ENCODE data around the gene ZNHIT2. TPM values are rescaled to one million over a fixed set of nuclear protein-coding genes. Genes with fewer than 3 reads are reported as not detected.

The ZNHIT2 gene
- total and polyA plus RNA-seq, 2 of the 8 experiments (the other 6 are each of a cell fraction or from before 2014, with no cell fraction given): 13.0 to 16.1 TPM

Small RNA genes within 50 kb of the gene (microRNA-seq; reads per million reads assigned to microRNA genes)
- gene MIR6751 (ENCODE audit: borderline microRNAs expressed in 2 of 2, borderline number of aligned reads in 2 of 2, borderline replicate concordance in 1 of 2): 0 reads per million in 2 experiments

Small RNA genes within 50 kb of the gene (small RNA-seq; reads per million reads assigned to genes)
- not detected for gene HIGD1AP10 (ENCODE audit: insufficient read depth)
- not detected for gene PDCL2P2 (ENCODE audit: insufficient read depth)
- 1.0 reads per million for gene RNU2-23P (ENCODE audit: insufficient read depth)

Other genes with a start within 250 kb of the ZNHIT2 start
- gene EHD1, start 239.1 kb downstream of the ZNHIT2 start, total RNA-seq (2021; fragmentation: NEBNext Ultra II Directional; extraction: Animal tissue kit (Norgen Biotek cat#: 25700)): 36.9 and 42.9 TPM in 2 replicates
- 31.5 and 54.0 TPM in 2 replicates for gene EHD1, start 239.1 kb downstream of the ZNHIT2 start, polyA plus RNA-seq (2011; rRNA removed)
- gene ATG2A, start 200.5 kb downstream of the ZNHIT2 start, total RNA-seq (2021; fragmentation: NEBNext Ultra II Directional; extraction: Animal tissue kit (Norgen Biotek cat#: 25700)): 20.9 and 22.1 TPM in 2 replicates
- gene ATG2A, start 200.5 kb downstream of the ZNHIT2 start, polyA plus RNA-seq (2011; rRNA removed): 12.1 and 19.8 TPM in 2 replicates
- gene PPP2R5B, start 193.0 kb downstream of the ZNHIT2 start, total RNA-seq (2021; fragmentation: NEBNext Ultra II Directional; extraction: Animal tissue kit (Norgen Biotek cat#: 25700)): 5.1 and 5.8 TPM in 2 replicates
- gene PPP2R5B, start 193.0 kb downstream of the ZNHIT2 start, polyA plus RNA-seq (2011; rRNA removed): 4.9 and 6.3 TPM in 2 replicates
- gene GPHA2, start 181.8 kb downstream of the ZNHIT2 start, total RNA-seq (2021; fragmentation: NEBNext Ultra II Directional; extraction: Animal tissue kit (Norgen Biotek cat#: 25700)): 0.97 and 1.5 TPM in 2 replicates
- gene GPHA2, start 181.8 kb downstream of the ZNHIT2 start, polyA plus RNA-seq (2011; rRNA removed): 4.4 and 5.4 TPM in 2 replicates
- gene MAJIN, start 145.6 kb downstream of the ZNHIT2 start, total RNA-seq (2021; fragmentation: NEBNext Ultra II Directional; extraction: Animal tissue kit (Norgen Biotek cat#: 25700)): not detected in 2 replicates
- gene MAJIN, start 145.6 kb downstream of the ZNHIT2 start, polyA plus RNA-seq (2011; rRNA removed): not detected in 2 replicates
- gene BATF2, start 120.7 kb downstream of the ZNHIT2 start, total RNA-seq (2021; fragmentation: NEBNext Ultra II Directional; extraction: Animal tissue kit (Norgen Biotek cat#: 25700)): 1.4 and 2.0 TPM in 2 replicates
- gene BATF2, start 120.7 kb downstream of the ZNHIT2 start, polyA plus RNA-seq (2011; rRNA removed): 3.1 and 4.6 TPM in 2 replicates
- 184 and 186 TPM in 2 replicates for gene ARL2, start 103.5 kb downstream of the ZNHIT2 start, total RNA-seq (2021; fragmentation: NEBNext Ultra II Directional; extraction: Animal tissue kit (Norgen Biotek cat#: 25700))
- 535 and 640 TPM in 2 replicates for gene ARL2, start 103.5 kb downstream of the ZNHIT2 start, polyA plus RNA-seq (2011; rRNA removed)
- 18.3 and 19.6 TPM in 2 replicates for gene SNX15, start 90.3 kb downstream of the ZNHIT2 start, total RNA-seq (2021; fragmentation: NEBNext Ultra II Directional; extraction: Animal tissue kit (Norgen Biotek cat#: 25700))
- gene SNX15, start 90.3 kb downstream of the ZNHIT2 start, polyA plus RNA-seq (2011; rRNA removed): 13.0 and 20.2 TPM in 2 replicates
- 19.4 and 23.3 TPM in 2 replicates for gene SAC3D1, start 76.5 kb downstream of the ZNHIT2 start, total RNA-seq (2021; fragmentation: NEBNext Ultra II Directional; extraction: Animal tissue kit (Norgen Biotek cat#: 25700))
- gene SAC3D1, start 76.5 kb downstream of the ZNHIT2 start, polyA plus RNA-seq (2011; rRNA removed): 25.8 and 41.3 TPM in 2 replicates
- 7.5 and 8.1 TPM in 2 replicates for gene NAALADL1, start 59.1 kb downstream of the ZNHIT2 start, total RNA-seq (2021; fragmentation: NEBNext Ultra II Directional; extraction: Animal tissue kit (Norgen Biotek cat#: 25700))
- 9.9 and 12.6 TPM in 2 replicates for gene NAALADL1, start 59.1 kb downstream of the ZNHIT2 start, polyA plus RNA-seq (2011; rRNA removed)
- gene CDCA5, start 33.7 kb downstream of the ZNHIT2 start, total RNA-seq (2021; fragmentation: NEBNext Ultra II Directional; extraction: Animal tissue kit (Norgen Biotek cat#: 25700)): 87.0 and 90.0 TPM in 2 replicates
- gene CDCA5, start 33.7 kb downstream of the ZNHIT2 start, polyA plus RNA-seq (2011; rRNA removed): 39.2 and 53.7 TPM in 2 replicates
- 21.4 and 21.5 TPM in 2 replicates for gene ZFPL1, start 33.5 kb downstream of the ZNHIT2 start, total RNA-seq (2021; fragmentation: NEBNext Ultra II Directional; extraction: Animal tissue kit (Norgen Biotek cat#: 25700))
- 76.8 and 103 TPM in 2 replicates for gene ZFPL1, start 33.5 kb downstream of the ZNHIT2 start, polyA plus RNA-seq (2011; rRNA removed)
- 97.4 and 108 TPM in 2 replicates for gene VPS51, start 21.5 kb downstream of the ZNHIT2 start, total RNA-seq (2021; fragmentation: NEBNext Ultra II Directional; extraction: Animal tissue kit (Norgen Biotek cat#: 25700))
- 142 and 193 TPM in 2 replicates for gene VPS51, start 21.5 kb downstream of the ZNHIT2 start, polyA plus RNA-seq (2011; rRNA removed)
- 40.1 and 42.4 TPM in 2 replicates for gene TM7SF2, start 5.8 kb downstream of the ZNHIT2 start, total RNA-seq (2021; fragmentation: NEBNext Ultra II Directional; extraction: Animal tissue kit (Norgen Biotek cat#: 25700))
- gene TM7SF2, start 5.8 kb downstream of the ZNHIT2 start, polyA plus RNA-seq (2011; rRNA removed): 96.0 and 141 TPM in 2 replicates
- gene FAU, start 4.4 kb upstream of the ZNHIT2 start, total RNA-seq (2021; fragmentation: NEBNext Ultra II Directional; extraction: Animal tissue kit (Norgen Biotek cat#: 25700)): 860 and 896 TPM in 2 replicates
- gene FAU, start 4.4 kb upstream of the ZNHIT2 start, polyA plus RNA-seq (2011; rRNA removed): 826 and 846 TPM in 2 replicates
- gene MRPL49, start 4.6 kb upstream of the ZNHIT2 start, total RNA-seq (2021; fragmentation: NEBNext Ultra II Directional; extraction: Animal tissue kit (Norgen Biotek cat#: 25700)): 54.0 and 55.3 TPM in 2 replicates
- 77.8 and 84.8 TPM in 2 replicates for gene MRPL49, start 4.6 kb upstream of the ZNHIT2 start, polyA plus RNA-seq (2011; rRNA removed)
- gene SYVN1, start 16.8 kb upstream of the ZNHIT2 start, total RNA-seq (2021; fragmentation: NEBNext Ultra II Directional; extraction: Animal tissue kit (Norgen Biotek cat#: 25700)): 29.4 and 34.0 TPM in 2 replicates
- 27.8 and 37.5 TPM in 2 replicates for gene SYVN1, start 16.8 kb upstream of the ZNHIT2 start, polyA plus RNA-seq (2011; rRNA removed)
- gene SPDYC, start 52.5 kb upstream of the ZNHIT2 start, total RNA-seq (2021; fragmentation: NEBNext Ultra II Directional; extraction: Animal tissue kit (Norgen Biotek cat#: 25700)): not detected in 2 replicates
- gene SPDYC, start 52.5 kb upstream of the ZNHIT2 start, polyA plus RNA-seq (2011; rRNA removed): 0.15 and 0.31 TPM in 2 replicates
- 194 and 200 TPM in 2 replicates for gene CAPN1, start 64.2 kb upstream of the ZNHIT2 start, total RNA-seq (2021; fragmentation: NEBNext Ultra II Directional; extraction: Animal tissue kit (Norgen Biotek cat#: 25700))
- gene CAPN1, start 64.2 kb upstream of the ZNHIT2 start, polyA plus RNA-seq (2011; rRNA removed): 233 and 337 TPM in 2 replicates
- 31.2 and 34.6 TPM in 2 replicates for gene POLA2, start 144.3 kb upstream of the ZNHIT2 start, total RNA-seq (2021; fragmentation: NEBNext Ultra II Directional; extraction: Animal tissue kit (Norgen Biotek cat#: 25700))
- 48.1 and 55.9 TPM in 2 replicates for gene POLA2, start 144.3 kb upstream of the ZNHIT2 start, polyA plus RNA-seq (2011; rRNA removed)
- 11.7 and 11.8 TPM in 2 replicates for gene CDC42EP2, start 197.2 kb upstream of the ZNHIT2 start, total RNA-seq (2021; fragmentation: NEBNext Ultra II Directional; extraction: Animal tissue kit (Norgen Biotek cat#: 25700))
- 13.3 and 19.4 TPM in 2 replicates for gene CDC42EP2, start 197.2 kb upstream of the ZNHIT2 start, polyA plus RNA-seq (2011; rRNA removed)
- gene DPF2, start 216.2 kb upstream of the ZNHIT2 start, total RNA-seq (2021; fragmentation: NEBNext Ultra II Directional; extraction: Animal tissue kit (Norgen Biotek cat#: 25700)): 67.2 and 79.2 TPM in 2 replicates
- 53.6 and 88.1 TPM in 2 replicates for gene DPF2, start 216.2 kb upstream of the ZNHIT2 start, polyA plus RNA-seq (2011; rRNA removed)
- gene TIGD3, start 237.1 kb upstream of the ZNHIT2 start, total RNA-seq (2021; fragmentation: NEBNext Ultra II Directional; extraction: Animal tissue kit (Norgen Biotek cat#: 25700)): 0.88 and 1.3 TPM in 2 replicates
- 1.1 TPM in 2 replicates for gene TIGD3, start 237.1 kb upstream of the ZNHIT2 start, polyA plus RNA-seq (2011; rRNA removed)